ENCODE results near the gene TYRO3. TPM values are rescaled to one million over a fixed set of nuclear protein-coding genes. Genes with fewer than 3 reads are reported as not detected.

Gene TYRO3
- total and polyA plus RNA-seq, 7 donors: 1.4 to 6.6 (median 4.2) TPM

DNA sequence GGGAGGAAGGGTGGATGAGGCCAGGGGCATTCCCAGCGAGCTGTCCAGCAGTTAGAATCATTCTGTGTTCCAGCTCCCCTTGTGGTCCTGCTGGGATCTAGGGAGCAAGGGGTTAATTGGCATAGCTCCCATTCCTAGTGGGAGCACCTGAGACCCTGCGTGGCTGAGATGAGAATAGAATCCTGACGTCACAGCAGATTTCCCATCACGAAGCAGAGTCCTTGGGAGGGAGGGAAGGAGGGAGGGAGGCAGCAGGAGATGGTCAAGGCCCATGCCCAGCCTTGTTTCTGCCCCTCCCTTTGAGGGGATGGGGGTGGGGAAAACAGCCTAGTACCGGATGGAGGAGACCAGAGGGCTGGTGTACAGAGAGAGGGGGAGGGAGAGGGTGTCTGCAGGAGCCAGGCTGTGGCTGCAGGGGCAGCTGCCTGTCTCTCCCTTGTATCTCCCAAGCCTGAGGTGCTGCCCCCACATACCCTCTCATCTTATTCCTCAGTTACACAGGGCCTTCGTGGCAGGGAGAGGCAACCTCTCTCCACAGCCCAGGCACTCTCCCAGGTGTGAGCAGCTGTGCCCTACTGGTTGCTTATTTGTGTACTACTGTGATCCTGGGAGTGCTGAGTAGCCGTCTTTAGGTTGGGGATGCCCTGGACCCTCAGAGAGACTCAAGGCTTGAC is 5.4 kb downstream of the TYRO3 start:
- H3K27ac ChIP-seq: no peak overlapping the region
- H3K36me3 ChIP-seq: no peaks in the 10 kb centered on the region
- H3K4me3 ChIP-seq: no peak overlapping the region
- no peaks in the 10 kb centered on the region for H3K27me3 ChIP-seq
- intact Hi-C loops (cut with DNase I): no loop called here
- H3K4me1 ChIP-seq: peaks cover 0 to 8% (median 6%) of the 10 kb centered on the region in 4 donors
- DNase-seq: no peak
- no peak for TF ChIP-seq POLR2AphosphoS5 (IDR thresholded peaks at IDR 0.05)
- WGBS, 2 donors: 53 to 66% methylated on average over 7 of the region's 7 CpGs
- no peaks in the 10 kb centered on the region for H3K9me3 ChIP-seq

DNA sequence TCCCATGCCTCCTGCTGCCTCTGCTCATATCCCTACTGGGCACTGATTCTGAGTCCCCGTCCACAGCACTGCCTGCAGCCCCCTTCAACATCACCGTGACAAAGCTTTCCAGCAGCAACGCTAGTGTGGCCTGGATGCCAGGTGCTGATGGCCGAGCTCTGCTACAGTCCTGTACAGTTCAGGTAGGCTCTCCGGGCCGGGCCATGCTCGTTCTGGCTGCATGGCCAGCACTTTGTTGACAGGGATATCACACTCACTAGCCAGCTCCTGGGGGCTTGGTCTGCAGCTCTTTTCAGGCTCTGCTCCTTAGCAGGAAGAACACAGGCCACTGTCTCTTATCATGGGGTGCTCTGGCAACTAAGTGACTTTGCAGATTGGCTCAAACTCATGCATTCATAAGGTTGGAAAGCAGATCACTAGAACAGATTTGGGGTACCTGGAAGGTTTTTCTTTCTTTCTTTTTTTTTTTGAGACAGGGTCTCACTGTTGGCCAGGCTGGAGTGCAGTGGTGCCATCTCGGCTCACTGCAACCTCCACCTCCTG is 6.0 kb downstream of the TYRO3 start:
- Histone ChIP-seq H3K27ac (no peak overlapping the region), H3K36me3 (no peaks in the 10 kb centered on the region), H3K4me1 (peaks cover 0 to 2% (median under 1%) of the 10 kb centered on the region in 4 donors), H3K4me3 (no peak overlapping the region), H3K9me3 (no peaks in the 10 kb centered on the region), H3K27me3 (no peaks in the 10 kb centered on the region)
- intact Hi-C loops (cut with DNase I): no loop called here
- no peak for TF ChIP-seq EP300 (IDR thresholded peaks at IDR 0.05)
- no peak for TF ChIP-seq POLR2A (IDR thresholded peaks at IDR 0.05)
- TF ChIP-seq, protein P1, sequence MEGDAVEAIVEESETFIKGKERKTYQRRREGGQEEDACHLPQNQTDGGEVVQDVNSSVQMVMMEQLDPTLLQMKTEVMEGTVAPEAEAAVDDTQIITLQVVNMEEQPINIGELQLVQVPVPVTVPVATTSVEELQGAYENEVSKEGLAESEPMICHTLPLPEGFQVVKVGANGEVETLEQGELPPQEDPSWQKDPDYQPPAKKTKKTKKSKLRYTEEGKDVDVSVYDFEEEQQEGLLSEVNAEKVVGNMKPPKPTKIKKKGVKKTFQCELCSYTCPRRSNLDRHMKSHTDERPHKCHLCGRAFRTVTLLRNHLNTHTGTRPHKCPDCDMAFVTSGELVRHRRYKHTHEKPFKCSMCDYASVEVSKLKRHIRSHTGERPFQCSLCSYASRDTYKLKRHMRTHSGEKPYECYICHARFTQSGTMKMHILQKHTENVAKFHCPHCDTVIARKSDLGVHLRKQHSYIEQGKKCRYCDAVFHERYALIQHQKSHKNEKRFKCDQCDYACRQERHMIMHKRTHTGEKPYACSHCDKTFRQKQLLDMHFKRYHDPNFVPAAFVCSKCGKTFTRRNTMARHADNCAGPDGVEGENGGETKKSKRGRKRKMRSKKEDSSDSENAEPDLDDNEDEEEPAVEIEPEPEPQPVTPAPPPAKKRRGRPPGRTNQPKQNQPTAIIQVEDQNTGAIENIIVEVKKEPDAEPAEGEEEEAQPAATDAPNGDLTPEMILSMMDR (IDR thresholded peaks at IDR 0.05): no peak
- TF ChIP-seq POLR2AphosphoS5 (IDR thresholded peaks at IDR 0.05): no peak
- WGBS, 2 donors: 87 to 89% methylated on average over 8 of the region's 8 CpGs
- DNase-seq: no peak

DNA sequence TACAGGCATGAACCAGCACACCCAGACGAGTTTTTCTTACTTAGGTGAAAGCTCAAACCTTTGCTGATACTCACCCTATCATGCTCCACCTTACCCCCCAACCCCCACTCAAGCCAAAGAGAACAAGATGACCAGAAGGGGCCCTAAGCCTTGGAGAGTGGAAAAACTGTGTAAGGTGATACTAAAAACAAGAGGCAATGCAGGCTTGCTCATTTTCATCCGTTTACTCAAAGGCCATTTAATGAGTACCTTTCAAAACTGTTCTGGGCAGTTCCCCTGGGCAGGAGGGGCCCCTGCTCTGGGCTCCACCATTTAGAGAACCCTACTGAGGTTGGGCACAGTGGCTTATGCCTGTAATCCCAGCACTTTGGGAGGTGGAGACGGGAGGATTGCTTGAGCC is 6.7 kb downstream of the TYRO3 start:
- Histone ChIP-seq H3K9me3 (no peaks in the 10 kb centered on the region), H3K36me3 (no peaks in the 10 kb centered on the region), H3K27me3 (no peaks in the 10 kb centered on the region), H3K4me3 (no peak overlapping the region), H3K27ac (no peak overlapping the region), H3K4me1 (no peaks in the 10 kb centered on the region)
- intact Hi-C loops (cut with DNase I): no loop called here
- no peak for DNase-seq
- no peak for TF ChIP-seq POLR2AphosphoS5 (IDR thresholded peaks at IDR 0.05)
- TF ChIP-seq, protein P1 (IDR thresholded peaks at IDR 0.05): no peak
- TF ChIP-seq POLR2A (IDR thresholded peaks at IDR 0.05): no peak
- no peak for TF ChIP-seq EP300 (IDR thresholded peaks at IDR 0.05)
- 76 to 87% methylated on average over 3 of the region's 3 CpGs for WGBS, 2 donors

DNA sequence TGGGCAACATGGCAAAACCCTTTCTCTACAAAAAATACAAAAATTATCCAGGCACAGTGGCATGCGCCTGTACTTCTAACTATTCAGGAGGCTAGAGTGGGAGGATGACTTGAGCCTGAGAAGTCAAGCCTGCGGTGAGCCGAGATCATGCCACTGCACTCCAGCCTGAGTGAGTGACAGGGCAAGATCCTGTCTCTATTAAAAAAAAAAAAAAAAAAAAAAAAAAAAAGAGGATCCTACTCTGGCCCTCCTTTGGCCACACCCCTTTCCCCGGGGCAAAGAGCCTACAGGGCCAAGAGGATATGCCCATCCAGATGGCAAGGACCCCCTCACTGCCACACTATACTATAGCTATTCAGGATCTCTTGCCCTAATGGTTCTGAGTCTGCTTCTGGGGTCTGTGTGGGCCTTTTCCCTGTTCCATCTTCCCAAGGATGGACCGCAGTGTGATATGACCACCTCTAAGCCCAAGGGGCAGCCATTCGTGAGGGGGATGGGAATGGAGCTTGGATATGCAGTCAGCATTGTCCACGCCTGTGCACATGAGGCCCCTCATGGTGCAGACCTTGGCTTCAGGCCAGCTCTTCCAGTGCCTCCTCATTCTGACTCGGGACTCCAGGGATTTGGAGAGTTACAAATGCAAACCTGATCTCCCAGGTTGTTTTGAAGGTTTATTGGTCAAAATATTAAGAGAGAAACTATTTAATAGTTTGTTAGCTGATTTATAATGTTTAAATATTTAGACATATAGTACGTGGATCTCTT is 7.3 kb downstream of the TYRO3 start:
- TF ChIP-seq, protein P1 (IDR thresholded peaks at IDR 0.05): no peak
- TF ChIP-seq POLR2A (IDR thresholded peaks at IDR 0.05): no peak
- no peak for TF ChIP-seq EP300 (IDR thresholded peaks at IDR 0.05)
- TF ChIP-seq POLR2AphosphoS5 (IDR thresholded peaks at IDR 0.05): no peak
- Histone ChIP-seq H3K9me3 (no peaks in the 10 kb centered on the region), H3K36me3 (no peaks in the 10 kb centered on the region), H3K4me3 (no peak overlapping the region), H3K4me1 (no peaks in the 10 kb centered on the region), H3K27me3 (no peaks in the 10 kb centered on the region), H3K27ac (no peak overlapping the region)
- intact Hi-C loops (cut with DNase I): no loop called here
- 84% methylated on average over 9 of the region's 9 CpGs for WGBS, 2 donors
- DNase-seq: no peak

DNA sequence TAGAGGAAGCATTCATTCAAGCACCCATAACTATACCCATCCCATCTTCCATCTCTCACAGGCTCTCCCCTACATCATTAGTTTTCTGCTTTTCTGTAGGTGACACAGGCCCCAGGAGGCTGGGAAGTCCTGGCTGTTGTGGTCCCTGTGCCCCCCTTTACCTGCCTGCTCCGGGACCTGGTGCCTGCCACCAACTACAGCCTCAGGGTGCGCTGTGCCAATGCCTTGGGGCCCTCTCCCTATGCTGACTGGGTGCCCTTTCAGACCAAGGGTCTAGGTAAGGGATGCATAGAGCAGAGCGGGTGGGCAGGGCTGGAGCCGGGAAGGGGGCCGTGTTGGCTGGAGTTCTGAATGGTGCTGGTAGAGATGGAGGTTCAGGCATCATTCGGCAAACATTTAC is 8.2 kb downstream of the TYRO3 start:
- Histone ChIP-seq H3K4me1 (no peaks in the 10 kb centered on the region), H3K27ac (no peak overlapping the region), H3K9me3 (no peaks in the 10 kb centered on the region), H3K36me3 (no peaks in the 10 kb centered on the region), H3K27me3 (no peaks in the 10 kb centered on the region), H3K4me3 (no peak overlapping the region)
- intact Hi-C loops (cut with DNase I): no loop called here
- WGBS, 2 donors: 94% methylated on average over 6 of the region's 6 CpGs
- DNase-seq: no peak
- no peak for TF ChIP-seq POLR2A (IDR thresholded peaks at IDR 0.05)
- TF ChIP-seq EP300 (IDR thresholded peaks at IDR 0.05): no peak
- TF ChIP-seq, protein P1 (IDR thresholded peaks at IDR 0.05): no peak
- TF ChIP-seq POLR2AphosphoS5 (IDR thresholded peaks at IDR 0.05): no peak
